H7 (cell line): ENCODE results near the gene AJM1. TPM values are rescaled to one million over a fixed set of nuclear protein-coding genes. Genes with fewer than 3 reads are reported as not detected.

Experiments used
- DNase-seq: peaks from one replicate; pipeline ENCODE4 v3.0.0; 2012
- H3K27me3 ChIP-seq: 2 replicates; pipeline ENCODE4 v1.6.0; 2011; ENCODE audit warnings: mild to moderate bottlenecking, low read length; ENCODE audit not compliant: control insufficient read depth, insufficient read depth
- H3K36me3 ChIP-seq: replicated peaks from 2 replicates; pipeline ENCODE4 v1.5.1; 2011; ENCODE audit warnings: low read length; ENCODE audit not compliant: control insufficient read depth, insufficient read depth
- H3K4me3 ChIP-seq: 2 replicates; pipeline ENCODE4 v1.5.1; 2011; ENCODE audit warnings: low read depth, mild to moderate bottlenecking, control low read depth, low read length, moderate library complexity; ENCODE audit not compliant: insufficient read depth
- total RNA-seq: library from RNA; depleted of rRNA; stranded (reverse); fragments of >200 nt; shearing (Covaris generic); gene quantifications from 2 replicates; pipeline ENCODE4 v1.2.3, GENCODE V29; 2014

Gene AJM1
- total RNA-seq, 1 experiment from 2014 or later, result 0.14 TPM

GRCh38 chr9:136849960-136850865, 7.9 kb downstream of the AJM1 start:
- Histone ChIP-seq H3K4me3 (peak overlapping the region; percentile 70), H3K27me3 (peaks cover 5% of the 10 kb centered on the region), H3K36me3 (peaks cover 5% of the 10 kb centered on the region)
- no peak for DNase-seq

- Histone ChIP-seq H3K27me3 (peaks cover 5% of the 10 kb centered on the region), H3K36me3 (peaks cover 5% of the 10 kb centered on the region), H3K4me3 (no peak overlapping the region)
- DNase-seq, result no peak
Measured at GRCh38 chr9:136850866-136851775, 8.8 kb downstream of the AJM1 start.

- Histone ChIP-seq H3K27me3 (no peaks in the 10 kb centered on the region; the same call in 1 of the 2 replicates), H3K36me3 (peaks cover 5% of the 10 kb centered on the region), H3K4me3 (no peak within 1 kb of the TSS)
- DNase-seq, result no peak
Measured at GRCh38 chr9:136851941-136852663, 9.8 kb downstream of the AJM1 start, which contains the start of gene MAMDC4. MAMDC4 (plus strand) TSS chr9:136852346; CDS start chr9:136852417, 71 bp downstream.

- DNase-seq, result no peak
- Histone ChIP-seq H3K36me3 (peaks cover 5% of the 10 kb centered on the region), H3K4me3 (no peak overlapping the region), H3K27me3 (no peaks in the 10 kb centered on the region; the same call in 1 of the 2 replicates)
Measured at GRCh38 chr9:136852664-136853595, 10.7 kb downstream of the AJM1 start.

GRCh38 chr9:136853596-136854112, 11.4 kb downstream of the AJM1 start:
- H3K27me3 ChIP-seq, result no peaks in the 10 kb centered on the region
- H3K36me3 ChIP-seq, result peaks cover 5% of the 10 kb centered on the region
- H3K4me3 ChIP-seq, result no peak overlapping the region
- DNase-seq, result no peak

- peaks cover 5% of the 10 kb centered on the region for H3K36me3 ChIP-seq
- H3K27me3 ChIP-seq, result no peaks in the 10 kb centered on the region
- no peak overlapping the region for H3K4me3 ChIP-seq
- DNase-seq, result no peak
Measured at GRCh38 chr9:136854113-136854841, 12.0 kb downstream of the AJM1 start.

- no peak for DNase-seq
- H3K36me3 ChIP-seq, result peaks cover 5% of the 10 kb centered on the region
- no peaks in the 10 kb centered on the region for H3K27me3 ChIP-seq
- no peak overlapping the region for H3K4me3 ChIP-seq
Measured at GRCh38 chr9:136854842-136855460, 12.7 kb downstream of the AJM1 start.

- Histone ChIP-seq H3K4me3 (no peak overlapping the region), H3K36me3 (0 out of 2 replicates have a peak, but pooled peaks cover 3% of the 10 kb centered on the region), H3K27me3 (no peaks in the 10 kb centered on the region)
- peak; percentile 62 for DNase-seq
Measured at GRCh38 chr9:136855461-136856078, 13.3 kb downstream of the AJM1 start.

GRCh38 chr9:136856079-136856476, 13.8 kb downstream of the AJM1 start:
- H3K27me3 ChIP-seq, result no peaks in the 10 kb centered on the region
- peak; percentile 55 for DNase-seq
- no peak overlapping the region for H3K4me3 ChIP-seq
- peaks cover 1% of the 10 kb centered on the region; the same call in 1 of the 2 replicates for H3K36me3 ChIP-seq

GRCh38 chr9:136856541-136857141, 14.4 kb downstream of the AJM1 start:
- peak; percentile 67 for DNase-seq
- no peaks in the 10 kb centered on the region for H3K27me3 ChIP-seq
- H3K4me3 ChIP-seq, result no peak overlapping the region
- no peaks in the 10 kb centered on the region; the same call in 1 of the 2 replicates for H3K36me3 ChIP-seq

GRCh38 chr9:136857166-136857565, 14.9 kb downstream of the AJM1 start:
- H3K27me3 ChIP-seq, result no peaks in the 10 kb centered on the region
- peaks cover 1% of the 10 kb centered on the region for H3K36me3 ChIP-seq
- peak; percentile 55 for DNase-seq
- no peak overlapping the region for H3K4me3 ChIP-seq
